Glutamatergic neuron (in vitro differentiated cells): ENCODE data around the gene CPB2. TPM values are rescaled to one million over a fixed set of nuclear protein-coding genes. Genes with fewer than 3 reads are reported as not detected.

Experiments used
- DNase-seq: peaks from one replicate; pipeline ENCODE4 v3.0.0; 2022
- H3K27ac Mint-ChIP-seq: one replicate; pipeline ENCODE4 v1.8.0; 2020; ENCODE audit warnings: mild to moderate bottlenecking, mixed read lengths, inconsistent platforms; ENCODE audit not compliant: unreplicated experiment
- H3K27me3 Mint-ChIP-seq: one replicate; pipeline ENCODE4 v1.8.0; 2020; ENCODE audit warnings: mild to moderate bottlenecking, moderate library complexity, mixed read lengths, inconsistent platforms; ENCODE audit not compliant: unreplicated experiment
- H3K36me3 Mint-ChIP-seq: one replicate; pipeline ENCODE4 v1.8.0; 2020; ENCODE audit warnings: mild to moderate bottlenecking, mixed read lengths, inconsistent platforms; ENCODE audit not compliant: unreplicated experiment
- H3K4me1 Mint-ChIP-seq: one replicate; pipeline ENCODE4 v1.8.0; 2020; ENCODE audit warnings: mild to moderate bottlenecking, low read depth, mixed read lengths, inconsistent platforms; ENCODE audit not compliant: unreplicated experiment
- H3K4me3 Mint-ChIP-seq: one replicate; pipeline ENCODE4 v1.8.0; 2020; ENCODE audit warnings: mild to moderate bottlenecking, mixed read lengths, inconsistent platforms; ENCODE audit not compliant: unreplicated experiment
- H3K9me3 Mint-ChIP-seq: one replicate; pipeline ENCODE4 v1.8.0; 2020; ENCODE audit warnings: mild to moderate bottlenecking, moderate library complexity, mixed read lengths, inconsistent platforms; ENCODE audit not compliant: unreplicated experiment
- CTCF ChIP-seq: fragments of 200-600 bp; sonication (generic); IDR thresholded peaks from one replicate; pipeline ENCODE4 v1.5.0; 2021; ENCODE audit not compliant: partially characterized antibody, unreplicated experiment
- total RNA-seq: library from RNA; stranded (reverse); fragmentation: NEBNext Ultra II Directional; extraction: Animal tissue kit (Norgen Biotek cat#: 25700); gene quantifications from one replicate; pipeline ENCODE4 v1.2.1, GENCODE V29; 2021; ENCODE audit not compliant: unreplicated experiment

The CPB2 gene
- total RNA-seq, 1 donor from 2014 or later = not detected

GRCh38 chr13:46063292-46063691 is 41.5 kb downstream of the CPB2 start:
- no peaks in the 10 kb centered on the region for H3K36me3 Mint-ChIP-seq
- TF ChIP-seq CTCF = no peak

GRCh38 chr13:46062185-46062584 is 42.6 kb downstream of the CPB2 start:
- Mint-ChIP-seq H3K36me3 (no peaks in the 10 kb centered on the region), H3K4me1 (peaks cover 1% of the 10 kb centered on the region), H3K4me3 (no peak overlapping the region), H3K27ac (no peak overlapping the region), H3K9me3 (no peaks in the 10 kb centered on the region), H3K27me3 (no peaks in the 10 kb centered on the region)
- no peak for DNase-seq
- TF ChIP-seq CTCF = no peak

More at GRCh38 chr13:46063292-46063691, 41.5 kb downstream of the CPB2 start:
- H3K4me1 Mint-ChIP-seq = peaks cover 1% of the 10 kb centered on the region
- H3K27ac Mint-ChIP-seq = no peak overlapping the region
- no peaks in the 10 kb centered on the region for H3K27me3 Mint-ChIP-seq
- DNase-seq = no peak
- no peaks in the 10 kb centered on the region for H3K9me3 Mint-ChIP-seq
- no peak overlapping the region for H3K4me3 Mint-ChIP-seq

- Mint-ChIP-seq H3K27me3 (no peaks in the 10 kb centered on the region), H3K27ac (no peak overlapping the region), H3K4me3 (no peak overlapping the region), H3K9me3 (no peaks in the 10 kb centered on the region), H3K4me1 (peaks cover 1% of the 10 kb centered on the region), H3K36me3 (no peaks in the 10 kb centered on the region)
- no peak for DNase-seq
- TF ChIP-seq CTCF = no peak
These were observed 45.4 kb downstream of the CPB2 start for GRCh38 chr13:46059405-46059804.

- Mint-ChIP-seq H3K27ac (no peak overlapping the region), H3K9me3 (no peaks in the 10 kb centered on the region), H3K4me1 (peaks cover 4% of the 10 kb centered on the region), H3K4me3 (no peak overlapping the region), H3K36me3 (no peaks in the 10 kb centered on the region), H3K27me3 (no peaks in the 10 kb centered on the region)
- no peak for DNase-seq
- TF ChIP-seq CTCF = no peak
These were observed 46.6 kb downstream of the CPB2 start for GRCh38 chr13:46058268-46058667.

- no peak for TF ChIP-seq CTCF
- Mint-ChIP-seq H3K4me1 (peaks cover 2% of the 10 kb centered on the region), H3K36me3 (no peaks in the 10 kb centered on the region), H3K27me3 (peaks cover 2% of the 10 kb centered on the region), H3K9me3 (no peaks in the 10 kb centered on the region), H3K4me3 (no peak overlapping the region), H3K27ac (no peak overlapping the region)
- no peak for DNase-seq
These were observed 47.4 kb downstream of the CPB2 start for GRCh38 chr13:46057256-46058015.
